IPS DF 6.9 (cell line): Measurements from ENCODE around the gene ASAP2.

Experiments
- DNase-seq: peaks from one replicate; pipeline ENCODE4 v3.0.0-alpha.2; 2013; ENCODE audit warnings: low read depth, low spot score
- H3K27ac ChIP-seq: one replicate; pipeline ENCODE4 v1.5.1; 2013; ENCODE audit warnings: low read length, control low read depth
- H3K27me3 ChIP-seq: 2 replicates; pipeline ENCODE4 v1.6.1; 2013; ENCODE audit warnings: mild to moderate bottlenecking, low read length; ENCODE audit not compliant: control insufficient read depth, insufficient read depth
- H3K36me3 ChIP-seq: 2 replicates; pipeline ENCODE4 v1.6.1; 2013; ENCODE audit warnings: low read length; ENCODE audit not compliant: control insufficient read depth, insufficient read depth
- H3K4me1 ChIP-seq: 2 replicates; pipeline ENCODE4 v1.6.1; 2013; ENCODE audit warnings: low read length; ENCODE audit not compliant: control insufficient read depth, insufficient read depth
- H3K4me3 ChIP-seq: 2 replicates; pipeline ENCODE4 v1.5.1; 2013; ENCODE audit warnings: mild to moderate bottlenecking, low read length
- H3K9me3 ChIP-seq: 2 replicates; pipeline ENCODE4 v1.6.1; 2013; ENCODE audit warnings: low read length, inconsistent platforms; ENCODE audit not compliant: control insufficient read depth, insufficient read depth
- WGBS: extraction: QIAGEN DNeasy Blood & Tissue Kit; methylation state at CpG from one replicate; pipeline ENCODE4 v1.1.7; 2013; ENCODE audit warnings: mixed read lengths, missing lambda C conversion rate; ENCODE audit not compliant: insufficient read length, insufficient coverage; 5-methylcytosine and 5-hydroxymethylcytosine counted together

The ASAP2 gene

DNA sequence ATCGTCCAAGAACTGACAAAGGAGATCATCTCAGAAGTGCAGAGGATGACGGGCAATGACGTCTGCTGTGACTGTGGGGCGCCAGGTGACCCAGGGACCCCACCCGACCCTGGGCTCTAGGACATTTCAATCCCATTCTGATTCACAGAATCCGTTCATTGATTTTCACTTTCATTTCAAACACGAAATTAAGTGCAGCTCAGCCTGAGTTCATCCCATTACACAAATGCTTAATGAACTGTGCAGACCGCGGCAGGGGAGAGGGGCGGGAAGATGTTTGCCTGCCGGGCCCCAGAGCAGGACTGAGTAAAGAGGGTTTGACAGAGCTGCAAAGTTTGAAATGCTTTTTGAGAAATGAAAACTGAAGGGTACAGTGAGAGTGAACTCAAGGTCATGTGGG lies 149.6 kb downstream of the ASAP2 start:
- no peak for DNase-seq
- H3K27me3 ChIP-seq: no peaks in the 10 kb centered on the region
- no CpG with 5 or more reads among the region's 11 CpGs for WGBS
- H3K4me3 ChIP-seq: no peak overlapping the region
- H3K4me1 ChIP-seq: no peaks in the 10 kb centered on the region; the same call in 1 of the 2 replicates
- no peaks in the 10 kb centered on the region for H3K9me3 ChIP-seq
- no peak overlapping the region for H3K27ac ChIP-seq
- no peaks in the 10 kb centered on the region; the same call in 1 of the 2 replicates for H3K36me3 ChIP-seq

DNA sequence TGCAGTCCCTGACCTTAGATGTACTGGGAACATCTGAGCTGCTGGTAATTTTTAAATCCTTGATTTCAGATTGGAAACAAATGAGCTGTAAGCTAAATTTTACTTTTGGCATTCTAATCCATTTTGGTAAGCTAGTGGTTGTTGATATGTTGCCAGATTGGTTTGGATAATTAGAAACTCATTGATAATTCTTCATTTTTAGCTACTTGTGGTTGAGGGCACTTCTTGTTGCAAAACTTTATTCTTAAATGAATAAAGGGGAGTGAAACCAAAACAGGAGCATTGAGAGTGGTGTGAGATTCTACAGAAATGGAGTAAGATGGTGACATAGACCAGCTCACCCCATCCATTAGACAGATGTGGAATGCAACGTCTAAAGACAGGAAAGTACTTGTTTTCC lies 152.2 kb downstream of the ASAP2 start:
- H3K4me1 ChIP-seq: no peaks in the 10 kb centered on the region; the same call in 1 of the 2 replicates
- WGBS: no CpG with 5 or more reads among the region's 1 CpG
- no peak for DNase-seq
- no peak overlapping the region for H3K27ac ChIP-seq
- H3K4me3 ChIP-seq: no peak overlapping the region
- no peaks in the 10 kb centered on the region for H3K27me3 ChIP-seq
- H3K36me3 ChIP-seq: no peaks in the 10 kb centered on the region; the same call in 1 of the 2 replicates
- no peaks in the 10 kb centered on the region for H3K9me3 ChIP-seq

DNA sequence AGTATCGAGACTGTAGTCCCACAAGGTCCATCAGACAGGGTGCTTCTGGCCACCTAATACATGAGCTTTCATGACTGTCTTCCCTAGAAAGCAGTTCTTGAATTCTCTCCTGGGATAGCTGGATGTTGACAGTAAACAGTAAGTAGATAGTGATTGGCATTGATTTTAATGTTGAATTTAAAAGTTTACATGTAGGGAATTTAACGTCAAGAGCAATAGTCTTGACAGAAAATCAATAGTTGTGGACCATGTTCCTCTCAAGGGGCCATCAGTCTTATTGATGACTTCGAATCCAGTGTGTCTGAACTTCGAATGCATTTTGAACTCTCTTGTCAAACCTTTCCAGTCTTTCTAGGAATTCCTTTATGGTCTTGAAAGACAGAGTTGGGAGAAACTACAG lies 152.9 kb downstream of the ASAP2 start:
- no peaks in the 10 kb centered on the region for H3K36me3 ChIP-seq
- WGBS: 100% methylated on average over 1 of the region's 4 CpGs

DNA sequence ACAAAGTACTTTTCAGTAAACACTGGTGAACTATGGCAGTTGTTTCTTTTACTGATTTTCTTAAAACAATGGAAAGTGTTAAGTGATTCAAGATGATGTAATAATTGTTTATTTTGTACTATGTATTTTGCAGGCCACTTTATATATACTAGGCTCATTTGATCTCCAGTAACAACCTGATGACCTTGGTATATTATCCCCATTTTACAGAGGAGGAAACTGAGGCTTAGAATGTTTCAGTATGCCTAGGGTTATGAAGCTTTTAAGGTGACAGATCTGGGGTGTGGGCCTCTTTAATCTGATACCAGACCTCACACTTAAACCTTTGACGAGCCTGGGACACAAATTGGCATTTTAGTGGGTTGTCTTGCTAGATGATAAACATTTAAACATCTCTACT lies 153.5 kb downstream of the ASAP2 start:
- H3K27me3 ChIP-seq: no peaks in the 10 kb centered on the region
- no peak overlapping the region for H3K4me3 ChIP-seq
- H3K27ac ChIP-seq: no peak overlapping the region
- WGBS: no CpG with 5 or more reads among the region's 1 CpG
- H3K9me3 ChIP-seq: no peaks in the 10 kb centered on the region
- DNase-seq: no peak
- no peaks in the 10 kb centered on the region; the same call in 1 of the 2 replicates for H3K4me1 ChIP-seq
- H3K36me3 ChIP-seq: no peaks in the 10 kb centered on the region

More for the DNA sequence above, 152.9 kb downstream of the ASAP2 start:
- no peak overlapping the region for H3K27ac ChIP-seq
- no peaks in the 10 kb centered on the region for H3K9me3 ChIP-seq
- no peaks in the 10 kb centered on the region; the same call in 1 of the 2 replicates for H3K4me1 ChIP-seq
- no peak for DNase-seq
- H3K27me3 ChIP-seq: no peaks in the 10 kb centered on the region
- no peak overlapping the region for H3K4me3 ChIP-seq

DNA sequence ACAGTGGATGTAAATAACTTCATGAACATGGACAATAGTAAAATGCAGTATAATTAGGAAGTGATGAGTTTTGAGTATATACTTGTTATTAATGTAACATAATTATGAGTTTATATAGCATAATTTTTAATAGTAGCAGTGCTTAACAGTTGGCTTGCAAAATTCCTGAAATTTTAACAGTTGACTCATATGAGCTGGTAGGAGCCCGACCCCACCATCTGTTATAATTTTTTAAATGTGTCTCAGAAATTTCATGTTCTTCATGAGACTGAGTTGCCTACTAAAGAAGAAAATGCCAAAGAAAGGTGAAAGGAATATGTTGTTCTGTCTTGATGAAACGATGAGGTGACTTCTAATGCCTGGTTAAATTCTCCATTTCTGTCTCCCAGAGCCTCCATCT lies 154.1 kb downstream of the ASAP2 start:
- Histone ChIP-seq H3K27ac (no peak overlapping the region), H3K4me1 (no peaks in the 10 kb centered on the region; the same call in 1 of the 2 replicates), H3K36me3 (no peaks in the 10 kb centered on the region), H3K27me3 (no peaks in the 10 kb centered on the region), H3K9me3 (no peaks in the 10 kb centered on the region), H3K4me3 (no peak overlapping the region)
- no CpG with 5 or more reads among the region's 2 CpGs for WGBS
- DNase-seq: no peak

DNA sequence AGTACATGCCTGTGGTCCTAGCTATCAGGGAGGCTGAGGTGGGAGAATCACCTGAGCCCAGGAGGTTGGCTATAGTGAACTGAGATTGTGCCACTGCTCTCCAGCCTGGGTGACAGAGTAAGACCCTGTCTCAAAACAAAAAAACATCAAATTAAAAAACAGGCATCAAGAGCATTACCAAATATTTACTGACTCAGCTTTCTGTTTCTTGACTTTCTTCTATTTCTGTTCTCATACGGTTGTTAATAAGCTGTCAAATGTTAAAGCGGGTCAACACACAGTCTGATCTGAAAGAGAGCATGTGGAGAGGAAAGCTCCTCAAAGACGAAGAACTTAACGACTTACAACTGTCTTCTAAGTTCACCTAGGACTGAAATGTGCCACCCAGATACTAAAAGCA lies 157.8 kb downstream of the ASAP2 start:
- no peaks in the 10 kb centered on the region for H3K4me1 ChIP-seq
- H3K27ac ChIP-seq: no peak overlapping the region
- no peaks in the 10 kb centered on the region for H3K36me3 ChIP-seq
- DNase-seq: no peak
- no CpG with 5 or more reads among the region's 4 CpGs for WGBS
- no peaks in the 10 kb centered on the region for H3K27me3 ChIP-seq
- H3K9me3 ChIP-seq: no peaks in the 10 kb centered on the region
- H3K4me3 ChIP-seq: no peak overlapping the region

DNA sequence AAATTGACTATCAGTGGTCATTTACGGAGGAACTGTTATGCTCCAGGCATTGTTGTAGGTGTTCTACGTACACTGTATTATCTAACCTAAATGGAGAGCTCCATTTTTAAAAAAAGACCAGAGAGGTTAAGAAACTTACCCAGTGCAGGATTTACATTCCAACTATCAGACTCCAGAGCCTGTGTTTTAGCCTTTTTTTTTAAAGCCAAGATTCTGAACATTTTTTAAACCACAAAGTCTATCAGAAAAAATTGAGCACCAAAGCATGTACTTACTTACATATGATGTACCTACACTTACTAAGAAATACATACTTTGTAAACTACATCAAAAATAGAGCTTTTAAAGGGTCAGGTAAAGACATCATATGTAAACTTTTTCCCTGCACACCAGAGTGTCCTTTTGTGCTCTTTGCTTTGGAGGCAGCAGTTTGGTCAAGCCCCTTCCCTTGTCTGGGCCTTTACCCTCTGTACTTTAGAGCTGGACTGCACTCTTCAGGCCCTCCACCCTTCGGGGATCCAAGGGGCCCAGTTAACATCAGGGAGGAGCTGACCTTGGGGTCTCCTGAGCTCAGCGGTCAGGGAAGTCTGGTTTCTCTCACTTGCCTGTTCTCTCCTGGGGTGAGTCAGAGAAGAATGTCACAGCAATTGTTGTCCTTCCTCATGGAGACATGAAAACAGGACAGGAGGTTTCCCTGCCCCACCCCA lies 158.3 kb downstream of the ASAP2 start:
- Histone ChIP-seq H3K4me1 (no peaks in the 10 kb centered on the region), H3K4me3 (no peak overlapping the region), H3K27me3 (no peaks in the 10 kb centered on the region), H3K36me3 (no peaks in the 10 kb centered on the region), H3K9me3 (no peaks in the 10 kb centered on the region), H3K27ac (no peak overlapping the region)
- WGBS: no CpG with 5 or more reads among the region's 4 CpGs
- no peak for DNase-seq

DNA sequence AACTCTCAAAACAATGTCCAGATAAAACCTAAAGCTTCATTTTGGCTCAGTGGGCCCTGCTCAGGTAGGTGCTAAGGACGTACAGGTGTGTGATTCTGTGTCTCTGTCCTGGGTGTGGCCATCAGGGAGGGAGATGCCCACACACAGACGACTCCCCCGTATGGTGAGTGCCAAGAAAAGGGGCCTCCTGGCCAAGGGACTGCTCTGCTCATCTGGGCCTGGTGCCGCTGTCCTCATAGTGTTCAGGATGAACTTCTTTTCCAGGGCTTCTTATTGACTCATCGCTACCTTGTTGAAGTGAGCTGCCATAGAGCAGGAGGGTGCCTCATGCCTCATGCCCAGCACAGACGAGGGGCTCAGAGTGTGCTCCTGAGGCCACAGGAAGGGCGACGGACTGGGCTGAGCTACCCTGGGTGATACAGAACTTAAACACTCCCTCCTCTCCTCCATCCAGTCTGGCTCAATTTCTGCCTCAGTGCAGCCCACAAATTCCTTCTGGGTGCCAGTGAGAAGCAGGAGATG lies 158.9 kb downstream of the ASAP2 start:
- no peaks in the 10 kb centered on the region for H3K4me1 ChIP-seq
- no peak overlapping the region for H3K27ac ChIP-seq
- no peak overlapping the region for H3K4me3 ChIP-seq
- H3K27me3 ChIP-seq: no peaks in the 10 kb centered on the region
- no CpG with 5 or more reads among the region's 8 CpGs for WGBS
- no peaks in the 10 kb centered on the region for H3K36me3 ChIP-seq
- H3K9me3 ChIP-seq: no peaks in the 10 kb centered on the region
- DNase-seq: no peak

DNA sequence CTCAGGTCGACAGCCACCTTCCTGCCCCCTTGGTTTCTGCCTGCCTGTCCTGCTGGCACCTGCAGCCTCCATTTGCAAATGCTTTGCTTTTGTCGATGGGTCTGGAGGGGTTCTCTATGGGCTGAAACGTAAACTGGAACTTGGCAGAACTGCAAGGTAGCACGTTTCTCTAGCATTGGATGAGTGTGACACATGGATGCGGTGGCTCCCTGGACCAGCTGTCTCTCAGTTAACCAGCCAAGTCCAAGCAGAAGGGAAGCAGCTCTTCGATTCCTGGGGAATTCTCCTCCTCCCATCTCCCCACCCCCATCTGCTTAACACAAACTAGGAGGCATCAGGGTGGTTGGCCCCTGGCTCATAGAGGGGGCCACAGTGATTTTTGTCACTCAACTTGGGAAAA lies 159.4 kb downstream of the ASAP2 start:
- Histone ChIP-seq H3K9me3 (no peaks in the 10 kb centered on the region), H3K36me3 (no peaks in the 10 kb centered on the region)

DNA sequence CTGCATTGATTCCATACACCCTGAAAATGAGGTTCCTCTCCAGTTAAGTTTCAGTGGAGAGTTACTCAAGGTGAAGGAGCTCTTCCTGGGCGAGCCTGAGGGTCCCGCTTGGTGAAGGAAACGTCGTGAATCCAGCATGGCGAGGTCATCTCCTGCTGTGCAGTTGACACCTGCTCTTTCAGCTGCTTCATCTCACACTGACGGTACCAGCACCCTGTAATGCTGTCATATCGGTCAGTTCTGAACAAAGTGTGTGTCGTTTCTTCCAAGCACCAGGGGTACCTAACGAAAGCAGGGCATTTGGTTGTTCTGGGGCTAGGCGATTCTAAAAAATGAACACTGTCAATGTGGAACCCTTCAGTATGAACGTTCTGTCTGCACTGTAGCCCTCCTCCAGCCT lies 164.1 kb downstream of the ASAP2 start:
- H3K27me3 ChIP-seq: no peaks in the 10 kb centered on the region
- no peak for DNase-seq
- H3K4me3 ChIP-seq: no peak overlapping the region
- no peaks in the 10 kb centered on the region for H3K4me1 ChIP-seq
- WGBS: no CpG with 5 or more reads among the region's 11 CpGs
- H3K36me3 ChIP-seq: no peaks in the 10 kb centered on the region
- no peaks in the 10 kb centered on the region for H3K9me3 ChIP-seq
- no peak overlapping the region for H3K27ac ChIP-seq

More for the DNA sequence above, 159.4 kb downstream of the ASAP2 start:
- Histone ChIP-seq H3K4me1 (no peaks in the 10 kb centered on the region), H3K27me3 (no peaks in the 10 kb centered on the region), H3K4me3 (no peak overlapping the region), H3K27ac (no peak overlapping the region)
- no peak for DNase-seq
- no CpG with 5 or more reads among the region's 6 CpGs for whole genome bisulfite sequencing

DNA sequence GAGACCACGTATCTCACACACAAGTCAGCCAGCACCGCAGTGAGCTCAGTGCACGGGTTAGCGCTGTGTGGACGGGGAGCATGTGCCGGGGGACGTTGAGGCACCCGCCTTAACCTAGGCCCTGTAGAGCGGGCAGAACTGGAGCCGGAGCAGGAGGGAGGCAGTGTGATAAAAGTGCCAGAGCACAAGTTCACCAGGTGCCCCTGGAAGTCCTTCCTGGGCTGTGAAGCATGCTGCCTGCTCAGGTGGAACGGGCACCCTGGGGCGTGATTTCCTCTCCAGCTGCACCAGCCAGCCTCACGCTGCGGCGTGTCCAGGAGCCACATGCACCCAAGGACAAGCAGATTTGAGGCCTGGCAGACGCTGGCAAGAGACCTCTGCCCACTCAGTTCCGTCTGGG lies 166.4 kb downstream of the ASAP2 start:
- Histone ChIP-seq H3K36me3 (no peaks in the 10 kb centered on the region), H3K27ac (no peak overlapping the region)
- WGBS: no CpG with 5 or more reads among the region's 17 CpGs

More for the DNA sequence above, 166.4 kb downstream of the ASAP2 start:
- no peaks in the 10 kb centered on the region for H3K27me3 ChIP-seq
- H3K4me1 ChIP-seq: no peaks in the 10 kb centered on the region
- no peak overlapping the region for H3K4me3 ChIP-seq
- no peak for DNase-seq
- H3K9me3 ChIP-seq: no peaks in the 10 kb centered on the region
